Loucy (cell line): ENCODE data around the gene ECM2.

Source experiments
- CTCF ChIP-seq: fragments of 200-600 bp; sonication (generic); conservative IDR thresholded peaks from 2 replicates; pipeline ENCODE4 v1.5.1; 2014; ENCODE audit warnings: mild to moderate bottlenecking, antibody characterized with exemption, low read length
- EZH2phosphoT487 ChIP-seq: fragments of 200-600 bp; IDR thresholded peaks from 2 replicates; pipeline ENCODE4 v1.6.1; 2018; ENCODE audit warnings: antibody characterized with exemption, mild to moderate bottlenecking, moderate library complexity, borderline replicate concordance

GRCh38 chr9:92564504-92564903, 28.7 kb upstream of the ECM2 start:
- TF ChIP-seq EZH2phosphoT487 = no peak
- no peak for TF ChIP-seq CTCF
